Endothelial cell of umbilical vein (primary cell): ENCODE results near the gene GABPB2. TPM values are rescaled to one million over a fixed set of nuclear protein-coding genes. Genes with fewer than 3 reads are reported as not detected.

Source experiments
- BruUV-seq: library from RNA; stranded (reverse); fragments of 400-500 nt; replicated peaks from 2 replicates; lab custom pipeline; 2021; lab: Mats Ljungman, UMichigan
- CTCF ChIA-PET: fragments of 300-600, 350-600 bp; sonication (Branson Sonifier 250); formaldehyde crosslinking; loops from one replicate; lab custom pipeline; 2021; ENCODE audit warnings: antibody characterized with exemption, inconsistent platforms; lab: Charles Lee
- POLR2A ChIA-PET: fragments of 300-600, 350-600 bp; sonication (Branson Sonifier 250); formaldehyde crosslinking; loops from one replicate; lab custom pipeline; 2021; ENCODE audit warnings: antibody characterized with exemption, inconsistent platforms; lab: Charles Lee
- DNase-seq: peaks from one replicate; pipeline ENCODE4 v3.0.0-alpha.2; 2011; ENCODE audit warnings: low read depth, low spot score
- FAIRE-seq: peaks from 2 replicates; lab custom pipeline; 2011; peaks lifted over from hg19 to GRCh38; lab: Jason Lieb, UNC
- H2AFZ ChIP-seq: 2 replicates; pipeline ENCODE4 v1.6.0; 2012; ENCODE audit warnings: low read depth, low read length, control low read depth, inconsistent platforms
- H3K27ac ChIP-seq: 2 replicates; pipeline ENCODE4 v1.5.1; 2011; ENCODE audit warnings: low read depth, mild to moderate bottlenecking, control low read depth, low read length, moderate library complexity; ENCODE audit not compliant: insufficient read depth
- H3K27me3 ChIP-seq, 2 experiments: 2 replicates each; pipeline versions ENCODE4 v1.6.0 to v1.6.1; 2011; ENCODE audit warnings: low read length in 2 of 2, mixed read lengths in 1 of 2; ENCODE audit not compliant: control insufficient read depth in 2 of 2, insufficient read depth in 2 of 2
- H3K36me3 ChIP-seq, 2 experiments: 2 replicates in 1 of 2; 3 replicates in 1 of 2; pipeline ENCODE4 v1.5.1; 2011; ENCODE audit warnings: low read length in 2 of 2, mild to moderate bottlenecking in 1 of 2, moderate library complexity in 1 of 2; ENCODE audit not compliant: control insufficient read depth in 2 of 2, insufficient read depth in 2 of 2; ENCODE audit errors: extremely low read depth in 1 of 2
- H3K4me1 ChIP-seq: 3 replicates; pipeline ENCODE4 v1.5.1; 2011; ENCODE audit warnings: mild to moderate bottlenecking, low read length; ENCODE audit not compliant: control insufficient read depth, insufficient read depth; ENCODE audit errors: extremely low read depth
- H3K4me2 ChIP-seq: 2 replicates; pipeline ENCODE4 v1.6.1; 2011; ENCODE audit warnings: low read length, control low read depth, mixed read lengths; ENCODE audit not compliant: insufficient read depth
- H3K4me3 ChIP-seq, 3 experiments: fragments of 200-600 bp in 1 of 3; sonication (generic), shearing (Covaris generic) in 1 of 3; replicated peaks in 1 of 3; 2 replicates each; pipeline ENCODE4 v1.5.1; 2011 to 2016; ENCODE audit warnings: control low read depth in 3 of 3, low read length in 3 of 3, mild to moderate bottlenecking in 2 of 3, inconsistent platforms in 1 of 3, low read depth in 1 of 3, moderate library complexity in 1 of 3; ENCODE audit not compliant: insufficient read depth in 1 of 3
- H3K79me2 ChIP-seq: 2 replicates; pipeline ENCODE4 v1.6.0; 2012; ENCODE audit warnings: low read length, inconsistent platforms; ENCODE audit not compliant: control insufficient read depth, insufficient read depth
- H3K9ac ChIP-seq: replicated peaks from 2 replicates; pipeline ENCODE3; 2011; ENCODE audit warnings: low read length, control low read depth; ENCODE audit not compliant: insufficient read depth; ENCODE audit errors: extremely low read depth
- H3K9me1 ChIP-seq: replicated peaks from 3 replicates; pipeline ENCODE4 v1.6.0; 2011; ENCODE audit warnings: mild to moderate bottlenecking, low read length; ENCODE audit not compliant: control insufficient read depth, insufficient read depth; ENCODE audit errors: extremely low read depth
- H3K9me3 ChIP-seq: replicated peaks from 2 replicates; pipeline ENCODE4 v1.5.1; 2012; ENCODE audit warnings: low read length, inconsistent platforms; ENCODE audit not compliant: control insufficient read depth, insufficient read depth
- H4K20me1 ChIP-seq: replicated peaks from 2 replicates; pipeline ENCODE3; 2011; ENCODE audit warnings: mild to moderate bottlenecking, low read length; ENCODE audit not compliant: control insufficient read depth, insufficient read depth; ENCODE audit errors: extremely low read depth
- EZH2 ChIP-seq: IDR thresholded peaks from 2 replicates; pipeline ENCODE4 v1.6.1; 2012; ENCODE audit warnings: borderline replicate concordance, low read depth, mild to moderate bottlenecking, moderate library complexity, low read length, inconsistent platforms; ENCODE audit not compliant: severe bottlenecking
- FOS ChIP-seq: IDR thresholded peaks from 2 replicates; pipeline ENCODE4 v1.6.1; 2011; ENCODE audit warnings: mild to moderate bottlenecking, low read length, moderate library complexity, borderline replicate concordance; ENCODE audit not compliant: insufficient read depth
- GATA2 ChIP-seq: IDR thresholded peaks from 2 replicates; pipeline ENCODE4 v1.7.0; 2011; ENCODE audit warnings: low read depth, mild to moderate bottlenecking, moderate library complexity, mixed read lengths, low read length; ENCODE audit not compliant: insufficient read length, insufficient read depth
- JUN ChIP-seq: IDR thresholded peaks from 2 replicates; pipeline ENCODE4 v1.6.1; 2011; ENCODE audit warnings: borderline replicate concordance, low read depth; ENCODE audit not compliant: insufficient read length, insufficient read depth
- MYC ChIP-seq: IDR thresholded peaks from one replicate; pipeline ENCODE4 v1.6.1; 2011; ENCODE audit warnings: mild to moderate bottlenecking, low read depth, low read length
- POLR2A ChIP-seq: IDR thresholded peaks from 2 replicates; pipeline ENCODE4 v1.6.1; 2012; ENCODE audit warnings: low read depth, mild to moderate bottlenecking, control low read depth, low read length
- POLR2AphosphoS5 ChIP-seq: IDR thresholded peaks from 2 replicates; pipeline ENCODE4 v1.6.1; 2012; ENCODE audit warnings: low read depth, mild to moderate bottlenecking, control low read depth, low read length, moderate library complexity; ENCODE audit not compliant: insufficient read depth
- dilution Hi-C: fragments of 300-500 bp; cut with MboI; formaldehyde crosslinking; loops from one replicate; pipeline ENCODE4 v1.15.0; 2019; ENCODE audit warnings: low sequenced_read_pairs; ENCODE audit not compliant: extremely low pct_ligation_motif_present
- intact Hi-C: fragments of 100-400 bp; cut with micrococcal nuclease; formaldehyde crosslinking; loops from one replicate; pipeline ENCODE4 v1.10.0; 2022
- polyA plus RNA-seq, 4 experiments: library from polyadenylated mRNA; depleted of rRNA in 3 of 4; stranded (reverse) in 3 of 4; unstranded in 1 of 4; fragments of >200 nt; gene quantifications; 2 replicates each; pipeline versions ENCODE4 v1.2.1 to v1.2.3, GENCODE V29; 2011 to 2012; ENCODE audit warnings: missing spikeins in 1 of 4
- total RNA-seq: library from RNA; stranded (reverse); gene quantifications from 2 replicates; pipeline ENCODE4 v1.2.3, GENCODE V29; 2021
- TF ChIP-seq, protein P1 (sequence below), 2 donors: IDR thresholded peaks; 1 replicate in 1 of 2; 2 replicates in 1 of 2; pipeline ENCODE4 v1.5.1; 2011; ENCODE audit warnings: low read length in 2 of 2, mild to moderate bottlenecking in 2 of 2, moderate library complexity in 2 of 2, control low read depth in 1 of 2, inconsistent platforms in 1 of 2, low read depth in 1 of 2; ENCODE audit not compliant: insufficient read depth in 1 of 2; ENCODE audit errors: extremely low read depth in 1 of 2
- TF ChIP-seq, protein P2 (sequence below): IDR thresholded peaks from 2 replicates; pipeline ENCODE4 v1.6.1; 2011; ENCODE audit not compliant: insufficient read depth, insufficient read length

GABPB2 gene
- total and polyA plus RNA-seq, 2 donors (not counting 3 experiments of a cell fraction or from before 2014, with no cell fraction given) = 2.6 to 4.3 TPM

DNA sequence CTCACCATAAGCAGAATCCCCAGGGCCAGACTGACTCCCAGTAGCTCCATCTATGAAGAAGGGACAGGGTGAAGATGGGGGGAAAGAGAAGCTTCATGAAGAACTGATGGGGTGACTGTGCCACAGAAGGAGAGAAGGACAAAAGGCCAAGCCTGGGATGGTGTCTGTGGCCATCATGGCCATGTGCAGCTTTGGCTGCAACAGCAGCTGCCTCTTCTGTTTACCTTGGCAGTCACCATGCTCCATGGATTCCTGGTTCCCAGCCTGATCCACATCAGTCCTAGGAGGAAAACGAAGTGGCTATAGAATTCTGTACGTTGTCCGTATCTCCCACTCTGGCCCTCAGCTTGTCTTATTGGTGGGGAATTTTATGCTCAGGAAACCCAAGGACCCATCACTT, 63.8 kb downstream of the GABPB2 start:
- FAIRE-seq = no peak
- no peak overlapping the region for H3K4me3 ChIP-seq
- no peaks in the 10 kb centered on the region for H3K79me2 ChIP-seq
- TF ChIP-seq EZH2 = no peak
- TF ChIP-seq FOS = no peak
- TF ChIP-seq GATA2 = no peak
- no peak for TF ChIP-seq POLR2A
- TF ChIP-seq POLR2AphosphoS5 = no peak
- no peak for TF ChIP-seq MYC
- TF ChIP-seq JUN = no peak
- TF ChIP-seq, protein P1, sequence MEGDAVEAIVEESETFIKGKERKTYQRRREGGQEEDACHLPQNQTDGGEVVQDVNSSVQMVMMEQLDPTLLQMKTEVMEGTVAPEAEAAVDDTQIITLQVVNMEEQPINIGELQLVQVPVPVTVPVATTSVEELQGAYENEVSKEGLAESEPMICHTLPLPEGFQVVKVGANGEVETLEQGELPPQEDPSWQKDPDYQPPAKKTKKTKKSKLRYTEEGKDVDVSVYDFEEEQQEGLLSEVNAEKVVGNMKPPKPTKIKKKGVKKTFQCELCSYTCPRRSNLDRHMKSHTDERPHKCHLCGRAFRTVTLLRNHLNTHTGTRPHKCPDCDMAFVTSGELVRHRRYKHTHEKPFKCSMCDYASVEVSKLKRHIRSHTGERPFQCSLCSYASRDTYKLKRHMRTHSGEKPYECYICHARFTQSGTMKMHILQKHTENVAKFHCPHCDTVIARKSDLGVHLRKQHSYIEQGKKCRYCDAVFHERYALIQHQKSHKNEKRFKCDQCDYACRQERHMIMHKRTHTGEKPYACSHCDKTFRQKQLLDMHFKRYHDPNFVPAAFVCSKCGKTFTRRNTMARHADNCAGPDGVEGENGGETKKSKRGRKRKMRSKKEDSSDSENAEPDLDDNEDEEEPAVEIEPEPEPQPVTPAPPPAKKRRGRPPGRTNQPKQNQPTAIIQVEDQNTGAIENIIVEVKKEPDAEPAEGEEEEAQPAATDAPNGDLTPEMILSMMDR (IDR thresholded peaks at IDR 0.05; ENCODE audit: extremely low read depth in 1 of 2, insufficient read depth in 1 of 2, low read depth in 1 of 2, low read length in 2 of 2) = no peak
- TF ChIP-seq, protein P2, sequence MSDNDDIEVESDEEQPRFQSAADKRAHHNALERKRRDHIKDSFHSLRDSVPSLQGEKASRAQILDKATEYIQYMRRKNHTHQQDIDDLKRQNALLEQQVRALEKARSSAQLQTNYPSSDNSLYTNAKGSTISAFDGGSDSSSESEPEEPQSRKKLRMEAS = no peak
- DNase-seq = no peak
- ChIA-PET POLR2A (no interaction called here), CTCF (interaction anchor here (0.7 to 6.6 kb wide), 3 partner anchors 21 to 35 kb away, joined by 3 to 53 read pairs (median 7); no protein-coding TSS in a partner anchor)
- H4K20me1 ChIP-seq = no peaks in the 10 kb centered on the region
- intact Hi-C loops = loop anchor here (1.0 kb wide), 1 partner anchor 10 kb away; no protein-coding TSS in a partner anchor
- H3K9me1 ChIP-seq = no peaks in the 10 kb centered on the region
- H2AFZ ChIP-seq = no peak overlapping the region
- no peak overlapping the region for H3K4me2 ChIP-seq
- H3K9ac ChIP-seq = no peak overlapping the region
- no peaks in the 10 kb centered on the region for H3K9me3 ChIP-seq
- peaks cover 2 to 52% of the 10 kb centered on the region in 2 experiments for H3K36me3 ChIP-seq
- no peaks in the 10 kb centered on the region for H3K27me3 ChIP-seq
- dilution Hi-C loops = no loop called here
- peaks cover 6% of the 10 kb centered on the region for H3K4me1 ChIP-seq
- no peak overlapping the region for H3K27ac ChIP-seq
- no TSS peak for BruUV-seq
